Uterus (tissue), 2 donors: ENCODE results near the gene NAA35.

Experiments
- POLR2A ChIP-seq, 2 donors: fragments of 450-650 bp; IDR thresholded peaks; one replicate each; pipeline ENCODE4 v1.6.1; 2016; ENCODE audit warnings: antibody characterized with exemption in 2 of 2, mild to moderate bottlenecking in 1 of 2, moderate library complexity in 1 of 2
- TF ChIP-seq, protein P1 (sequence below), 4 experiments: fragments of 200-600 bp in 2 of 4; fragments of 450-650 bp in 2 of 4; sonication (generic) in 2 of 4; IDR thresholded peaks; one replicate each; pipeline ENCODE4 v1.5.1; 2016 to 2019; ENCODE audit warnings: antibody characterized with exemption in 4 of 4, mild to moderate bottlenecking in 2 of 4, moderate library complexity in 1 of 4

DNA sequence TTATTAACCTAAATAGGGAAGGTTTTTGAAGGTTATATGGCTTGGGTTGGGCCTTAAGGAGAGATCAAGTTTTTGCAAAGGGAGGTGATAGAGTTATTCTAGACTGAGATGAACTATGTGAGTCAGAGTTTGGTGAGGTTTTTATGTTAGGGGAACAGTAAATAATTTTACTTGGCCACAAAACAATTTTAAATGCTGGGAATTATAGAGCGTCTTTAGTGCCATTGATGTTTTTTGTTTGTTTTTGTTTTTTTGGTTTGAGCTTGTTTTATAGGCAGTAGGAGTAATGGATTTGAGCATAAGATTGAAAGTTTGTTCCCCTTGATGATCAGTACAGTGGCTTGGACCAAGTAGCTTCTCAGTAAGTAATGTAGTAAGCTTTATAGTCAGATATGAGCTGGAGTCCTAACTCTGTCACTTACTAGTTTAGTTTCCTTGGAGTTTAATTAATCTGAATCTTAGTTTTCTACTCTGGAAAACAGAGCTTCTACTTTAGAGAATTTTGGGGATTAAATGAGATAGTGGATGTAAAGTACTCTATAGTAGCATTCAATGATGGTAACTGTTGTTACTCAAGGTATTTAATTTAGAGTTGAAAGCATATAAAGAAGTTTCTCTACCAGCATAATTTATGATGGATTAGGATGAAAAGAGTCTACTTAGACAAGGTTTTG, 2.9 kb downstream of the NAA35 start:
- TF ChIP-seq, protein P1, sequence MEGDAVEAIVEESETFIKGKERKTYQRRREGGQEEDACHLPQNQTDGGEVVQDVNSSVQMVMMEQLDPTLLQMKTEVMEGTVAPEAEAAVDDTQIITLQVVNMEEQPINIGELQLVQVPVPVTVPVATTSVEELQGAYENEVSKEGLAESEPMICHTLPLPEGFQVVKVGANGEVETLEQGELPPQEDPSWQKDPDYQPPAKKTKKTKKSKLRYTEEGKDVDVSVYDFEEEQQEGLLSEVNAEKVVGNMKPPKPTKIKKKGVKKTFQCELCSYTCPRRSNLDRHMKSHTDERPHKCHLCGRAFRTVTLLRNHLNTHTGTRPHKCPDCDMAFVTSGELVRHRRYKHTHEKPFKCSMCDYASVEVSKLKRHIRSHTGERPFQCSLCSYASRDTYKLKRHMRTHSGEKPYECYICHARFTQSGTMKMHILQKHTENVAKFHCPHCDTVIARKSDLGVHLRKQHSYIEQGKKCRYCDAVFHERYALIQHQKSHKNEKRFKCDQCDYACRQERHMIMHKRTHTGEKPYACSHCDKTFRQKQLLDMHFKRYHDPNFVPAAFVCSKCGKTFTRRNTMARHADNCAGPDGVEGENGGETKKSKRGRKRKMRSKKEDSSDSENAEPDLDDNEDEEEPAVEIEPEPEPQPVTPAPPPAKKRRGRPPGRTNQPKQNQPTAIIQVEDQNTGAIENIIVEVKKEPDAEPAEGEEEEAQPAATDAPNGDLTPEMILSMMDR (IDR thresholded peaks at IDR 0.05) = no peak
- no peak for TF ChIP-seq POLR2A (IDR thresholded peaks at IDR 0.05)
